ENCODE results near the gene FBXW10.
A peak's percentile ranks its signal among the peaks of the same experiment; 100 is the strongest.
"Not testable (repeated sequence)": the region's sequence is repeated elsewhere in the genome, so short reads cannot be mapped to it uniquely, and the experiment has no call there.

Gene FBXW10

GRCh38 chr17:18743699-18744421 is at the start of gene FBXW10:
TSS of gene FBXW10 (plus strand) at chr17:18744054. CDS start at chr17:18744245, 191 bp downstream.
- not testable (repeated sequence) for DNase-seq (ENCODE audit: low spot score)

- not testable (repeated sequence) for DNase-seq (ENCODE audit: low spot score)
Observed at GRCh38 chr17:18695143-18695542, 48.7 kb upstream of the FBXW10 start.

GRCh38 chr17:18698473-18699103 is 45.3 kb upstream of the FBXW10 start:
- DNase-seq (ENCODE audit: low spot score): not testable (repeated sequence)

- not testable (repeated sequence) for DNase-seq (ENCODE audit: low spot score)
Observed at GRCh38 chr17:18705955-18706354, 37.9 kb upstream of the FBXW10 start.

GRCh38 chr17:18708215-18708614 is 35.6 kb upstream of the FBXW10 start:
- DNase-seq (ENCODE audit: low spot score): not testable (repeated sequence)

- DNase-seq (ENCODE audit: low spot score): peak; percentile 51
Observed at GRCh38 chr17:18712354-18712999, 31.4 kb upstream of the FBXW10 start.

GRCh38 chr17:18718643-18719427 is 25.0 kb upstream of the FBXW10 start:
- DNase-seq (ENCODE audit: low spot score): not testable (repeated sequence)

GRCh38 chr17:18719428-18720110 is 24.3 kb upstream of the FBXW10 start:
- DNase-seq (ENCODE audit: low spot score): not testable (repeated sequence)

- not testable (repeated sequence) for DNase-seq (ENCODE audit: low spot score)
Observed at GRCh38 chr17:18721775-18722547, 21.9 kb upstream of the FBXW10 start.

- DNase-seq (ENCODE audit: low spot score): not testable (repeated sequence)
Observed at GRCh38 chr17:18722612-18723011, 21.2 kb upstream of the FBXW10 start.

- not testable (repeated sequence) for DNase-seq (ENCODE audit: low spot score)
Observed at GRCh38 chr17:18723509-18723908, 20.3 kb upstream of the FBXW10 start.

- not testable (repeated sequence) for DNase-seq (ENCODE audit: low spot score)
Observed at GRCh38 chr17:18732438-18732837, 11.4 kb upstream of the FBXW10 start.

- not testable (repeated sequence) for DNase-seq (ENCODE audit: low spot score)
Observed at GRCh38 chr17:18733350-18733749, 10.5 kb upstream of the FBXW10 start.

- not testable (repeated sequence) for DNase-seq (ENCODE audit: low spot score)
Observed at GRCh38 chr17:18739616-18740391, 4.0 kb upstream of the FBXW10 start.

- not testable (repeated sequence) for DNase-seq (ENCODE audit: low spot score)
Observed at GRCh38 chr17:18741228-18741627, 2.6 kb upstream of the FBXW10 start.

- not testable (repeated sequence) for DNase-seq (ENCODE audit: low spot score)
Observed at GRCh38 chr17:18744726-18745125, 872 bp downstream of the FBXW10 start.

GRCh38 chr17:18746551-18746950 is 2.7 kb downstream of the FBXW10 start:
- DNase-seq (ENCODE audit: low spot score): not testable (repeated sequence)

GRCh38 chr17:18747501-18747900 is 3.6 kb downstream of the FBXW10 start:
- DNase-seq (ENCODE audit: low spot score): not testable (repeated sequence)

- DNase-seq (ENCODE audit: low spot score): not testable (repeated sequence)
Observed at GRCh38 chr17:18750242-18750641, 6.4 kb downstream of the FBXW10 start.

Data from NAMALWA (cell line).